ENCODE measurements around the gene ZCCHC14. TPM values are rescaled to one million over a fixed set of nuclear protein-coding genes. Genes with fewer than 3 reads are reported as not detected.
"Not testable (repeated sequence)": the region's sequence is repeated elsewhere in the genome, so short reads cannot be mapped to it uniquely, and the experiment has no call there.

Gene ZCCHC14
- total RNA-seq, 1 donor = 7.0 TPM

DNA sequence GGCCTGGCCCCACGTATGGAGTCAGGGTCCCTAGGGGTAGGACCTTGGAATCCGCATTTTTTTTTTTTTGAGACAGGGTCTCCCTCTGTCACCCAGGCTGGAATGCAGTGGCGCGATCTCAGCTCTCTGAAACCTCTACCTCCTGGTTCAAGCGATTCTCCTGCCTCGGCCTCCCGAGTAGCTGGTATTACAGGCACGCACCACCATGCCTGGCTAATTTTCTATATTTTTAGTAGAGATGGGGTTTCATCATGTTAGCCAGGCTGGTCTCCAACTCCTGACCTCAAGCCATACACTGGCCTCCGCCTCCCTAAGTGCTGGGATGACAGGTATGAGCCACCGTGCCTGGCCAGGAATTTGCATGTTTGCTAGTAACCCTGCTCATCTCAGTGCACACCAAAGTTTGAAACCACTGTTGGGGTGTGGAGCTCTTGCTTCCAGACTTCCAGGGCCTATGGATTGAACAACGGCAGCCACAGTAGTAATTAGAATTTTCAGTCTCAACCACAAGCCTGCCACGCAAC lies 5.0 kb upstream of the ZCCHC14 start:
- not testable (repeated sequence) for DNase-seq (ENCODE audit: low read depth in 2 of 3, low spot score in 2 of 3)

DNA sequence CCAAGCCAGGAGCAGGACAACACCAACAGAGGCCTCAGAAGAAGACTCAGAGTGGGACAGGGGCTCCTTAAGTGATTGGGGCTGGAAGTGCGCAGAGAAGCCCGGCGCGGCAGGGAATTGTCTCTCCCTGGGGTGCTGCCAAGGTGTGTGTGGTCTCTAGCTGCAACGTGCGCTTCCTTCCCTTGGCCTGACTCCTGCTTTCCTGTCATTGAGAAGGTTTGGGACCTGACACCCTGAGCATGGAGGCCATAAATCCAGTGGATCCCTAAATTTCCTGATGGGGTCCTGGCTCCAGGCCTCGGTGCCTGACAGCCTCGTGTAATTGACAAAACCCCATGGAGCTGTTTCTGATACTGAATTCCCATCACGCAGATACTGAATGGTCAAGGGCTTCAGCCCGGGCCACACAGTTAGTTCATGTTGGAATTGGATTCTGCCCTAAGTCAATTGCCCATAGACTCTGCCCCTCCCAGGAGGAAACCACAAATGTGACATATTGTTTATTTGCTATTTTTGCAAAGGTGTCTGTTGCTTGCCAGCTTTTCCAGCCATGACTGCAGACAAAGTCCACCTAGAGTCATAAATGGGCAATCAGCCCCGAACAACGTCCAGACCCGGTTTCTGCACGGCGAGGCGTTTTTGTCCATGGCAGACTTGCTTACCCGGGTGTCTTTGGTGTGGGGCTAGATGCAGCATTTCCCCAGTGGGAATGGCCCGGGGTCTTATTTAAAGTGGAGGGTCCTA lies 4.4 kb upstream of the ZCCHC14 start:
- DNase-seq (ENCODE audit: low read depth in 2 of 3, low spot score in 2 of 3) = not testable (repeated sequence)

DNA sequence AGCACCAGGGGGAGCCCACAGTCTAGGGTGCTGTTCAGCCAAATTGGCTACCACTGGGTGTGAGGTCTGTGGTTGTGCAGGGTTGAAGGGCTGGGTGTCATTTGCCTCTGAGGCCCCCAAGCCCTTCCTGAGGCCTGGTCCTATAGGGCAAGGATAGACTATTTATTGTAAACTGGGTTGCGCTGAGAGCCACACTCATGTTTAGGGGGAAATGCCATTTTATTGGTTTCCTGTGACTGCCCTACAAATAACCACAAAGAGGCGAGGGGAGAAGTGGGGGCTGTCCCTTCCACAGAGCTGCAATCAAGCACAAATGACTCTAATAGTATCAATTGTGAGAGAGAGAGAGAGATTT lies 3.6 kb upstream of the ZCCHC14 start:
- DNase-seq (ENCODE audit: low read depth in 2 of 3, low spot score in 2 of 3) = peak in 1 of 3 donors; percentile 44

DNA sequence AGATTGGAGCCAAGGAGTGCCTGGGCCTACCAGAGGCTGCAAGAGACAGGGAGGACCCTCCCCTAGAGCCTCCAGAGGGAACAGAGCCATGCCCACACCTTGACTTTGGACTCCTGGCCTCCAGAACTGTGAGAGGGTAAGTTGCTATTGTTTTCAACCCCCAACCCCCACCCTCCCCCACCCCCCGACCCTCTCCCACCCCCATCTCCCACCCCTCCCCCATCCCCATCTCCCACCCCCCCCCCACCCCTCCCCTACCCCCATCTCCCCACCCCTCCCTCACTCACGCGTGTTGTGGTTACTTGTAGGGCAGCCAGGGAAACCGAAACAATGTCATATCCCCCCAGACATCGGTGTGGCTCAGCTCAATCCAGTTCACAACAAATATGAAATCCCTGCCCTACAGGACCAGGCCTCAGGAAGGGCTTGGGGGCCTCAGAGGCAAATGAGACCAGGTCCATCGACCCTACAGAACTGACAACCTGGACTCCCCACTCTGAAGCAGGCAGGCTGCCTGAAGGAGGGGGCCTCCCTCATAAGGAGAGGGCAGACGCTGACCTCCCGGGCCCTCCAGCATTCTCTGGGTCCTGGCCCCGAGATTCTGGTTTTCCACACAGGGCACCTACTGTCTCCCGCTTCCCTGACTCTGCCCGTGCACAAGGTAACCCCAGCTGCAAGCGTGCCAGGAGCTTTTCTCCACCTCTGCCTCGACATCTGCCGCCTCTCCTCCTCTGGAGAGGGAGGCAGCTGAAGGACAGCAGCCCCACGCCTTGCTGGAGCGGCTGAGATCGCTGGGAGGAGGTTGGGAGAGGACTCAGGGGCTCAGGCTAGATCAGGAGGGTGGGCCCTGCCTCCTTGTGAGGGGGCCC lies 3.0 kb upstream of the ZCCHC14 start:
- no peak for DNase-seq (ENCODE audit: low read depth in 2 of 3, low spot score in 2 of 3)

DNA sequence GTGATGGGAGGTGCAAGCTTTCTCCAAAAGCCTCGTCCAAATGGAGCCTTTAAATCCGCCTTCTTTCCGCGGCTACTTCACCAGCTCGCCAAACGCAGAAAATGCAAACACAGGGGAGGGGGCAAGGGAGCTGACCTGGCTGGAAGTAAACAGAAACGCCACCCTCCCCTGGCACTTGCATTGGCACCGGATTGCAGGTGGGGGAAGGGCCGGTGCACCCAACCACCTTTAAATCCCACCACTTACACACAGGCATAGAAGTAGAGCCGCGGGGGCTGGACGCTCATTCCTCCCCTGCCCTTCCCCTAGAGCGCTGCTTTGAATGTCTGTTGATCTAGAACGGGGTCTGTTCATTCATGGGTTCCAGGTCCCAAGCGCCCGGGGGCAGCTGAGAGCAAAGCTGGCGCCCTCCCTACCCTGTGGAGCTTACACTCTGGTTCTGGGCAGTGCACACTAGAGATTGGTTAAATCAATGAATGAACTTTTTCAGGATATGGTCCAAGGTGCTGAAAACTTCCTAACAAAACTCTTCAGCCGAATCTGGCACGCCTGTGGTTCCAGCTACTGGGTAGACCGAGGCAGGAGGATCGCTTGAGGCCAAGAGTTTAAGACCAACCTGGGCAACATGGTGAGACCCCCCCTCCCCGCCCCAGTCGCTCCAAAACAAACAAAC lies 920 bp upstream of the ZCCHC14 start:
- DNase-seq (ENCODE audit: low read depth in 2 of 3, low spot score in 2 of 3) = no peak

DNA sequence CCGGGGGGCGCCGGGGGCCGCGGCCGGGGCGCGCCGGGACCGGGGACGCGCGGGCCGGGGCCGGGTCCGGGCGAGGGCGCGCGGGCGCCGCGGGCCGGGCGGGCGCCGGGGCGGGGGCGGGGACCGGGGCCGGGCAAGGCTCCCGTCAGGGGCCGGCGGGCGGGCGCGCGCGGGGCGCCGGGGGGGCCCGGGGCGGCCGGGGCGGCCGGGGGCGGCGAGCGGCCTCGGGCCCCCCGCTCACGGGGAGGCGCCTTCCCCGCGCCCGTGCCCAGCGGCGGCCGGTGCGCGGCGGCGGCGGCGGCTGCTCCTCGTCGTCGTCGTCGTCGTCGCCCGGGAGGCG lies 563 bp downstream of the ZCCHC14 start:
- no peak for DNase-seq (ENCODE audit: low read depth in 2 of 3, low spot score in 2 of 3)

DNA sequence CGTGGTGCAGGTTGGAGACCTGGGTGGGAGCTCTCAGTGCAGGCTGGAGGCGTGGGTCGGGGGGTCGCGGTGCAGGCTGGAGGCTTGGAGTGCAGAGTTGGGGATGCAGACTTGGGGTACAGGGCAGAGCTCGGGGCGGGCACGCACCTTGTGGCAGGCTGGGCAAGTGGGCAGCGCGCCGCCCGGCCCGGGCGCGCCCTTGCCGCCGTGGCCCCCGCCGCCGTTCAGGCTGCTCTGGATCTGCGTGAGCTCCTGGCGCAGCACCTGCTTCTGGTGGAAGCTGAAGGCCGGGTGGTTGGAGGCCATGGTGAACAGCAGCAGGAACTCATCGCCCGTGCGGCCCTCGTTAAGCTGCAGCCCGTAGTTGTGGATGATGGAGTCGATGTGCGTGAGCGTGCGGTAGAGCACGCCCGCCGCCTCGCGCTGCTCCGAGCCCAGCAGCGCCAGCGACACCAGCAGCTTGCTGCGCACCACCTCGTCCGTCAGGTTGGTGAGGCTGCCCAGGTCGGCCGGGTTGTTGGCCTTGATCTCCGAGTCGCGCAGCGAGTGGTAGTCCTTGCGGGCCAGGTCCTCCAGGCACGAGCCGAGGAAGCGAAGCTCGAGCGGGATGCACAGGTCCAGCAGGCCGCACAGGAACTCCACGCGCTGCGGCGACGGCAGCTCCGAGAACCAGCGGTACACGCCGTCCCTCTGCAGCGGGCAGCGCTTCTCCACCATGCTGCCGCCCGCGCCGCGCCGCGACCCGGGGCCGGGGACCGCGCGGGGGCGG lies 1.1 kb downstream of the ZCCHC14 start:
- DNase-seq (ENCODE audit: low read depth in 2 of 3, low spot score in 2 of 3) = no peak

DNA sequence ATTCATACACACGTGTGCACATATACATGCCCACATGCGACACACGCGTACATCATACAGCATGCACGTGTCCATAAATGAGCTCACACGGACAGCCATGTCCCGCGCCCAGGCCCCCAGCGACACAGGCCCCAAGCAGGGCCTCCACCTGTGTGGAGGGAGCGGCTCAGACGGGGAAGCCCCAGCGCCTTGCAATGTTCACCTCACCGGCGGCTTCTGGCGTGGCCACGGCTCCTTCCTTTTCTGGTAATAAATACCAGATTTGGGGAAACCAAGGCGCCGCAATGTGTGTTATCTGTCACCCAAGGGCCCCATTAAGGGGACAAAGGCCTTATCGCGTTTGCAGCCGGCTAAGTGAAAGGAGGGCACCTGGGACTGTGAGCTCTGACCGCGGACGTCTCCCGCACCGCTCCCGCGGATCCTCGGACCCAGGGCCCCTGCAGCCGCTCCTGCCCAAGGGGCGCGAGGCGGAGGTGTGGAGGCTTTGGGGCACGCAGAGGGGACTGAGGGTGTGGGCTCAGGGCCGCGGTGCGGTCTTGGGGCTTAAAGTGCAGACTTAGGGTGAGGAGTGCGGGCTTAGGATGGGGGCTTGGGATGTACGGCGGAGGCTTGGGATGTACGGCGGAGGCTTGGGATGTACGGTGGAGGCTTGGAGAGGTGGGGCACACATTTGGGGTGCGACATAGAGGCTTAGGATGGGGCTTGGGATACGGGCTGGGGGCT lies 1.9 kb downstream of the ZCCHC14 start:
- DNase-seq (ENCODE audit: low read depth in 2 of 3, low spot score in 2 of 3) = peak in 1 of 3 donors; percentile 29

DNA sequence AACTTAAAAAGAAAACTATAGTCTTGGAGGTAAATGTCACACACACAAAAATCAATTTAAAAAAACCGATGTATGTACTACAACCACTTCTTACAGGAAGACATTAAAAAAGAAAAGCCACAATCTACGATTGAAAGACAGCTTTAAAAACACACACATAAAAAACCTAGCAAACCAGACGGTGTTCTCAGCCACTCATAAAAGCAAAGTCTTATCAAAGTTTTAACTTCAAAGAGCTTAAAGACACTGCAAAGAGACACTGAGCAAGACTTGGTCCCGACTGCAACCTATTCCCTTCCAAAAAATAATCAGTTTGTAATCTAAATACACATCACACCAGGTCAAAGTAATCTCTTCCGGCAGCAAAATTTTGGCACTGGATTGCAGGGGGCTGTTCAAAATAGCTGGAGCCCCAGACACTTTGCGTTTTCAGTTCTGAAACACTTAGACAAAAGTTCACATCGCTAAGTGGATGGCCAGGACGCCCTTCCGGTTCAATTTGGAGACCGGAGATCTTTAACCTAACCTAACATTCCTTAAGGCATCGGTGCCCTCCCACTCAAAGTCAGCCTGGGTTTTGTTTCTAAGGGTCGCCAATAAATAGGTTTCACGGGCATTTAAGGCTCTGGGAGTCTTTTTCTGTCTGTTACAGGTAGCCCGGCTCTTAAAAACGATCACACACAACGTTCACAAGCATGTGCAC lies 2.6 kb downstream of the ZCCHC14 start:
- no peak for DNase-seq (ENCODE audit: low read depth in 2 of 3, low spot score in 2 of 3)

DNA sequence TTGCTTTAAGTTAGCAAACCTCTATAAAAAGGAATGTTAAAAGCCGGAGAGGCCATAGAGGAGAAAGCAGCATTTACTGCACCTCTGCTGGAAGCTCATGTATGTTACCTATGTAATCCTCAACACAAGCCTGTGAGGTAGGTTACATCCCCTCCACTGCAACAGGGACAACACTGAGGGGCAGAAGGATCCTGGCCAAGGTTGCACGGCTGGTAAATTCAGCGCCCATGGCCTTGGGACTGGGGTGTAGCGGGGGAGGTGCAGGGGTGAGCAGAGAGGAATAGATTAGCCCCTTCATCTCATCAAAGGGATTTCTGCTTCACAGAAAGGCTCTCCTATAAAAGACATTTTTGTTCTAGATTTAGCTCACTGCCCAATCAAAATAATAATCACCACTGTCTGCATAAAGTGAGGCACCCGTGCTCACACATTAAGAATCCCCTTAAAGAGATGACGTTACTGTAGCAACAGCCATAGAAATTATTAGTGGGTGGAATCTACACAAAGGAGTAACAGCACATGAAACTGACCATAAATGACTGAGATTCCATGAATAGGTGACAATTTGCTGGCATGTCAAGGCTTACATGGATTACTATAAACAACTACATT lies 3.3 kb downstream of the ZCCHC14 start:
- DNase-seq (ENCODE audit: low read depth in 2 of 3, low spot score in 2 of 3) = no peak

DNA sequence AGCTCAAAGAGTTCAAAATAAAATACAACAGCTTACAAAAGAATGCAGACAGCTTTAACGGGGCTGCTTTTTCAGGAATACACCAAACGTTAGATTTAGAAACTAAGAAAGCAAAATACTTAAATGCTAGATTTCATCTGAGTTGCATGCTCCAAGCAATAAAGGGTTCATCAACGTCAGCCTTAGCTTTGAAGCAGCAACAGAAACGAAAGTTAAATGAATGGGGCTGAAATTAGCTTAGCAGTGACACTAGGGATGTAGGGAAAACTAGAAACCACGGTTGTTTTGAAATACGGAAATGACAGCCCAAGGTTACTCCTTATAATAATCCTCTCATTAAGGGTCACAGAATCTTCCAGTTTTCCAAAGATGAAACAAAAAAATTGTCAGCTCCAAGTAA lies 3.9 kb downstream of the ZCCHC14 start:
- not testable (repeated sequence) for DNase-seq (ENCODE audit: low read depth in 2 of 3, low spot score in 2 of 3)

DNA sequence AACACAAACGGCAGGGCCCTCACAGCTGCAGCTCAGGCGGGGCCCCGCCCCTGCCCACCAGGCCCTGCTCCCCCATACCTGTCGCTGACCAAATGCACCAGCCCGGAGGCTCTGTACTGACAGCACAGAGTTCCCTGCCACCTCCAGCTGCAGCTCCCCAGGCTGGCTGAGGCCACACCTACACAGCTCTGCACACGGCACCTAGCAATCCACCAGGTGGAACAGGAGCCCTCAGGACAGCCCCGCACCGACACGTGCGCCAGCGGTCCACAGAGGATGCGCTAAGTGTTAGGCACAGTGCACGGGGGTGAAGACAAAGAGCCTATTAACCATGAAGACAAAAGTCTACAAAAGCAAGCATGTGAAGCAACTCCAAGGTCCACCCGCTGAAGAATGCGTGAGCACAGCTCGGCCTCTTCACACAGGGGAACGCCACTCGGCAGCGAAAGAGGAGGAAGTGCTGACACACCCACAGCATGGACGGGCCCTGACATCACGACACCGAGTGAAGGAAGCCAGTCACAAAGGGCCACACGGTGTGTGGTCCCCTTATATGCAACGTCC lies 5.4 kb downstream of the ZCCHC14 start:
- no peak for DNase-seq (ENCODE audit: low read depth in 2 of 3, low spot score in 2 of 3)

DNA sequence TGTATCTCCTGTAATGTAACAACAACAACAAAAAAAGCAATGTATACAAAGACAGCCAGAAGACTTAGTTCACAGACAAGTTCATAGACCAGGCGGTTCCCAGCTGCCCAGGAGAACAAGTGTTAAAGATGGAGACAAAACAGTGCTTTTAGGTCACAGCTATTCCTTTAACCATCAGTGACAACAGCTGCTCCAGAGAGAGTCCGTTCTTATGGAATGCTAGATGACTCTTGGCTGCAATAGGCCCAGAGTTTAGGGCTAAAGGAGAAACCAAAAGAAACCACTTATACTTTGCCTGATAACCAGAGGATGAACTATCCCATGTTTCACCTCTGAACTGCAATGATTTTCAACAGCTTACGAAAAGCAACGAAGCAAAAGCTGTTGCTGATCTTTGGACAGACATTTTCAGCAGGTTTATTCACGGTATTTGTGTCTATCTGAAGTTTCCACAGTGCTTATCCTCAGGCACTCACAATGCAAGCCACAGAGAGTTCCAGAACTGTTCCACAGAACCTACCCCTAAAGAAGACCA lies 6.0 kb downstream of the ZCCHC14 start:
- no peak for DNase-seq (ENCODE audit: low read depth in 2 of 3, low spot score in 2 of 3)

DNA sequence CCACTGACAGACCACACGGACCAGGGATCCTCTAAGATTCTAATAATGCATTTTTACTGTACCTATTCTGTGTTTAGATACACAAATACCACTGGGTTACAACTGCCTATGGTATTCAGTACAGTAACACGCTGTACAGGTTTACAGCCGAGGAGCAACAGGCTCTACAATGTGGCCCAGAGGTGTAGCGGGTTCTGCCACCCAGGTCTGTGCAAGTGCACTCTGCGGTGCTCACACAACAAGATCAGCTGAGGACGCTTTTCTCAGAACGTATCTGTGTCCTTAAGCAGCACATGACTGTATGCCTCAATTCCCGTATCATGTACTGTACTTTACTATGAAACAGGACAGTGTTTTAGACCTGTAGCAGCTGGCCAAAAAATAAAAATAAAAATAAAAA lies 6.5 kb downstream of the ZCCHC14 start:
- no peak for DNase-seq (ENCODE audit: low read depth in 2 of 3, low spot score in 2 of 3)

DNA sequence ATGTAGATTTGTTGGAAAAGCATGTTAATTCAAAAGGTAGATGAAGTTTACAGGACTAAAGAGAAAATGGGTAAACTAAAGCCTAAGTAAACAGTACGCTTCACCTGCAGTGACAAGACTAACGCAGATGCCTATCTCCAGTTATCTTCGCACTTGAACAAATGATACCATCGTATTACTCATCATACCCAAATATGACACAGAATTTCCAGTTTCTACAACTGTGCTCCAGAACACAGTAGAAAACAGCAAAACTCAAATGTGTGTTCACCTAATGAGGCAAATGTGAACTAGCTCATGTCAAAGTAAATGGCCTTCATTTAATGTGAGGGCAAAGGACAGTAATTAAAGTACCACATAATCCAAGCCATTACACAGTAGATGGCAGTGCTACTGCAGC lies 7.0 kb downstream of the ZCCHC14 start:
- DNase-seq (ENCODE audit: low read depth in 2 of 3, low spot score in 2 of 3) = not testable (repeated sequence)

DNA sequence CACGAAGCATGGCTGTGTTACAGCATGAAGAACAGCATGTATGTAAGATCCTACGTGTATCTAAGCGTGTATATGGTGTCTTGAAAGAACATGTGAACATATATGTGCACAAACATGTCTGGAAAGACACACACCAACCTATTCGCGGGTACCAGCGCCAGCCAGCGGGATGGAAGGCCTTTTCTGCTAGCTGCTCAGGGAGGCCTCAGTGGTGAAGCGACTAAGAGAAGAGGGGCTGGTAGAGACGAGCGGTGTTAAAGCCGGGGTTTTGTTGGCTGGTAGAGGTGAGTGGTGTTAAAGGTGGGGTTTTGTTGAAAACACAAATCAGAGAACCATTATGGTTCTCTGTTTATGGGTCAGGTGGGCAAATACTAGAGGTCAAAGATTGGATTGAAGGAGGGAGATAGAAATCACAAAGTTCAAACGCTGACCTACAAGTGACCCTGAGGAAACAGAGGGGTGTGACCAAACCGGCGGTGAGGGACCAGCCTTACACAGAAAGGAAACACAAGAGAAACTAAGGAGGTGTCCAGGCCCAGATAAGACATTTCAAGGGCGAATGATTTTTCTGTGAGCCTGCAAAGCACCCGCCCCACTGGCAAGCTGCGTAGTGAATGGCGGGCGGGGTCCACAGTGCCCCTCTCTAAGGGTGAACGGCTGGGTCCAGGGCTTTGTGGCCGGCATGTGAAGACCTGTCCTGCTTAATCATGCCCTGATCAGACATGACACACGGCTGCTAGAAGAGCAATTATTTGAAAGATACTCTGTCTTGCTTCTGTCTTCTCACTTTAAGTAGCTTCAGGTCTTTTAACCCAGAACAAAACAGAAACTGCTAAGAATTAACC lies 8.1 kb downstream of the ZCCHC14 start:
- no peak for DNase-seq (ENCODE audit: low read depth in 2 of 3, low spot score in 2 of 3)

DNA sequence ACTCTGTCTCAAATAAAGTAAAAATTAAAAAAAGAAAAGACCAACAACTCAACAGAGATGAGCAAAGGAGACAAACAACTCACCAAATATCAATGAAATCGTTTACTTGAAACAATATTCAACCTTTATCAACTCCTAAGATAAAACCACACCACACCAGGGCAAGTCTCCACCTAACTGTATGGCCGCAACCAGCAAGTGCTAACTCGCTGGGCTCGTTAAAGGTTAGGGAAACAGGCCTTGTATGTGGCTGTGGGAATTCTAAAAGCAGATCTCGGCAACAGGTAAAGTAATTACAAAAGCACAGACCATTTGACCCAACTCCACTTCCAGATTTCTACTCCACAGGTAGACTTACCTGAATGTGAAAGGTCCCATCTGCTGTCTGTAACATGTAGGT lies 9.3 kb downstream of the ZCCHC14 start:
- DNase-seq (ENCODE audit: low read depth in 2 of 3, low spot score in 2 of 3) = no peak
